ENCODE results near the gene ADAMTS12. TPM values are rescaled to one million over a fixed set of nuclear protein-coding genes. Genes with fewer than 3 reads are reported as not detected.

Gene ADAMTS12
- total RNA-seq, 1 experiment from 2014 or later = not detected

- CTCF ChIA-PET = no interaction called here
- no peak for DNase-seq
- peaks cover 14% of the 10 kb centered on the region for H3K4me1 Mint-ChIP-seq (ENCODE audit: low read depth, unreplicated experiment)
- TF ChIP-seq, protein P1, sequence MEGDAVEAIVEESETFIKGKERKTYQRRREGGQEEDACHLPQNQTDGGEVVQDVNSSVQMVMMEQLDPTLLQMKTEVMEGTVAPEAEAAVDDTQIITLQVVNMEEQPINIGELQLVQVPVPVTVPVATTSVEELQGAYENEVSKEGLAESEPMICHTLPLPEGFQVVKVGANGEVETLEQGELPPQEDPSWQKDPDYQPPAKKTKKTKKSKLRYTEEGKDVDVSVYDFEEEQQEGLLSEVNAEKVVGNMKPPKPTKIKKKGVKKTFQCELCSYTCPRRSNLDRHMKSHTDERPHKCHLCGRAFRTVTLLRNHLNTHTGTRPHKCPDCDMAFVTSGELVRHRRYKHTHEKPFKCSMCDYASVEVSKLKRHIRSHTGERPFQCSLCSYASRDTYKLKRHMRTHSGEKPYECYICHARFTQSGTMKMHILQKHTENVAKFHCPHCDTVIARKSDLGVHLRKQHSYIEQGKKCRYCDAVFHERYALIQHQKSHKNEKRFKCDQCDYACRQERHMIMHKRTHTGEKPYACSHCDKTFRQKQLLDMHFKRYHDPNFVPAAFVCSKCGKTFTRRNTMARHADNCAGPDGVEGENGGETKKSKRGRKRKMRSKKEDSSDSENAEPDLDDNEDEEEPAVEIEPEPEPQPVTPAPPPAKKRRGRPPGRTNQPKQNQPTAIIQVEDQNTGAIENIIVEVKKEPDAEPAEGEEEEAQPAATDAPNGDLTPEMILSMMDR (IDR thresholded peaks at IDR 0.05; ENCODE audit: insufficient read depth in 1 of 2, low read depth in 1 of 2, low read length in 1 of 2, severe bottlenecking in 1 of 2, unreplicated experiment in 1 of 2) = no peak
- H3K36me3 ChIP-seq (ENCODE audit: control insufficient read depth, insufficient read depth, low read length) = no peaks in the 10 kb centered on the region
- no peaks in the 10 kb centered on the region for H3K36me3 Mint-ChIP-seq (ENCODE audit: insufficient read depth, unreplicated experiment)
- H3K4me3 ChIP-seq (ENCODE audit: low read depth, low read length) = no peak overlapping the region
- no peak overlapping the region for H3K4me3 Mint-ChIP-seq (ENCODE audit: unreplicated experiment)
- peaks cover 15% of the 10 kb centered on the region for H3K4me1 ChIP-seq
- no peak overlapping the region for H3K27ac Mint-ChIP-seq (ENCODE audit: unreplicated experiment)
- BruUV-seq (replicated peaks) = no TSS peak
- POLR2A ChIA-PET = no interaction called here
- no peaks in the 10 kb centered on the region for H3K9me3 Mint-ChIP-seq (ENCODE audit: unreplicated experiment)
- H3K27me3 Mint-ChIP-seq (ENCODE audit: insufficient read depth, unreplicated experiment) = no peaks in the 10 kb centered on the region
- no peaks in the 10 kb centered on the region for H3K27me3 ChIP-seq (replicated peaks; ENCODE audit: control insufficient read depth, insufficient read depth, low read length)
- H3K9me3 ChIP-seq = no peaks in the 10 kb centered on the region
- intact Hi-C loops (cut with micrococcal nuclease; ENCODE audit: unreplicated experiment) = no loop called here
Observed at GRCh38 chr5:33808699-33809098, 83.1 kb downstream of the ADAMTS12 start.

- no peak for DNase-seq
- no peaks in the 10 kb centered on the region for H3K27me3 Mint-ChIP-seq (ENCODE audit: insufficient read depth, unreplicated experiment)
- no peaks in the 10 kb centered on the region for H3K9me3 Mint-ChIP-seq (ENCODE audit: unreplicated experiment)
- peaks cover 14% of the 10 kb centered on the region for H3K4me1 Mint-ChIP-seq (ENCODE audit: low read depth, unreplicated experiment)
- Histone ChIP-seq H3K4me1 (peaks cover 15% of the 10 kb centered on the region), H3K27me3 (replicated peaks; ENCODE audit: control insufficient read depth, insufficient read depth, low read length) (no peaks in the 10 kb centered on the region), H3K36me3 (ENCODE audit: control insufficient read depth, insufficient read depth, low read length) (no peaks in the 10 kb centered on the region), H3K9me3 (no peaks in the 10 kb centered on the region), H3K4me3 (ENCODE audit: low read depth, low read length) (no peak overlapping the region)
- peak overlapping the region; percentile 10 for H3K27ac Mint-ChIP-seq (ENCODE audit: unreplicated experiment)
- intact Hi-C loops (cut with micrococcal nuclease; ENCODE audit: unreplicated experiment) = no loop called here
- no peak overlapping the region for H3K4me3 Mint-ChIP-seq (ENCODE audit: unreplicated experiment)
- POLR2A ChIA-PET = no interaction called here
- BruUV-seq (replicated peaks) = no TSS peak
- TF ChIP-seq, protein P1 (IDR thresholded peaks at IDR 0.05; ENCODE audit: insufficient read depth in 1 of 2, low read depth in 1 of 2, low read length in 1 of 2, severe bottlenecking in 1 of 2, unreplicated experiment in 1 of 2) = no peak
- no peaks in the 10 kb centered on the region for H3K36me3 Mint-ChIP-seq (ENCODE audit: insufficient read depth, unreplicated experiment)
- CTCF ChIA-PET = interaction anchor here (0.6 to 1.2 kb wide), 2 partner anchors 162 to 900 kb away, joined by 3 to 5 read pairs; no protein-coding TSS in a partner anchor
Observed at GRCh38 chr5:33807771-33808170, 84.0 kb downstream of the ADAMTS12 start.

DNA sequence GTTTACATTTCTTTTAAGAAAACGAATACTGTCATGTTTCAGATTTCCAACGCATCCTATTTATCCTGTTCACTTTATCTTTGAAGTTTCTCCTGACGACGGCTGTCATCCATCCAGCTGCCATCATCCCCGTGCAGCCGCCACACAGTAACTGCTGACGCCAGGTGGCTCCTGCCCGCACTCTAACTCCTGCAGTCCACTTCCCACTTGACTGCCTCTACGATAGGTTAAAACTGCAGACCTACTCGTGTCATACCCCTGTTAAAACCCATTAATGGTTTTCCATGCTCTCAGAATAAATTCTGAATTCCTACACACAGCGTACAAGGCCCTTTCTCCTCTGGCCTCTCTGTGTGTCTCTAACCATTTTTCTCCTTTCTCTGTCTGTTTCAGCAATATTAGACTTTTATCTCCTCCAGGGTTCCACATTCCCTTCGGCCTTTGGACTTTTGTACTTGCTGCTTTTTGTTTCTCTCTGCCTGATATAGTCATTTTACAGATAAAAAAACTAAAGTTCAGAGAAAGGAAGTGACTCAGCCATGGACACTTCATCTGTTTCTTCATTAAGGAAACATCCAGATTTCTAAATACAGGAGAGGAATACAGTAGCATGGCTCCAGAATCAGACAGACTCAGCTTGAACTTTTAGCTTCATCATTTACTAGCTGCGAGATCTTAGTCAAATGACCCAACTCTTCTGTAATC, 84.9 kb downstream of the ADAMTS12 start:
- no peaks in the 10 kb centered on the region for H3K27me3 Mint-ChIP-seq (ENCODE audit: insufficient read depth, unreplicated experiment)
- peaks cover 15% of the 10 kb centered on the region for H3K4me1 ChIP-seq
- DNase-seq = peak in 1 of 2 experiments; percentile 27
- no peaks in the 10 kb centered on the region for H3K36me3 ChIP-seq (ENCODE audit: control insufficient read depth, insufficient read depth, low read length)
- no peak overlapping the region for H3K4me3 ChIP-seq (ENCODE audit: low read depth, low read length)
- no peaks in the 10 kb centered on the region for H3K9me3 ChIP-seq
- ChIA-PET CTCF (interaction anchor here (0.6 to 1.2 kb wide), 2 partner anchors 163 to 901 kb away, joined by 3 to 5 read pairs; no protein-coding TSS in a partner anchor), POLR2A (no interaction called here)
- no peak overlapping the region for H3K27ac Mint-ChIP-seq (ENCODE audit: unreplicated experiment)
- TF ChIP-seq, protein P1 (IDR thresholded peaks at IDR 0.05; ENCODE audit: insufficient read depth in 1 of 2, low read depth in 1 of 2, low read length in 1 of 2, severe bottlenecking in 1 of 2, unreplicated experiment in 1 of 2) = peak in 1 of 2 experiments; percentile 45
- H3K27me3 ChIP-seq (replicated peaks; ENCODE audit: control insufficient read depth, insufficient read depth, low read length) = no peaks in the 10 kb centered on the region
- no peaks in the 10 kb centered on the region for H3K9me3 Mint-ChIP-seq (ENCODE audit: unreplicated experiment)
- H3K36me3 Mint-ChIP-seq (ENCODE audit: insufficient read depth, unreplicated experiment) = no peaks in the 10 kb centered on the region
- intact Hi-C loops (cut with micrococcal nuclease; ENCODE audit: unreplicated experiment) = loop anchor here (1.0 kb wide), 1 partner anchor 127 kb away; no protein-coding TSS in a partner anchor
- peaks cover 14% of the 10 kb centered on the region for H3K4me1 Mint-ChIP-seq (ENCODE audit: low read depth, unreplicated experiment)
- no TSS peak for BruUV-seq (replicated peaks)
- peak overlapping the region; percentile 10 for H3K4me3 Mint-ChIP-seq (ENCODE audit: unreplicated experiment)
